ENCODE results near the gene ADARB1.

The ADARB1 gene

GRCh38 chr21:45051580-45052434, 22.6 kb upstream of the ADARB1 start:
- TF ChIP-seq CTCF (IDR thresholded peaks at IDR 0.05; ENCODE audit: low read length), result no peak
- TF ChIP-seq EZH2 (IDR thresholded peaks at IDR 0.05; ENCODE audit: borderline replicate concordance, low read length), result no peak
- Histone ChIP-seq H3K36me3 (ENCODE audit: insufficient read depth, low read length) (no peaks in the 10 kb centered on the region), H3K4me1 (ENCODE audit: insufficient read depth, low read length, severe bottlenecking) (no peaks in the 10 kb centered on the region), H3K27me3 (ENCODE audit: insufficient read depth, low read length) (no peaks in the 10 kb centered on the region; the same call in 1 of the 2 replicates), H3K4me2 (ENCODE audit: low read length) (no peak overlapping the region), H3F3A (ENCODE audit: insufficient read depth, low read length) (no peaks in the 10 kb centered on the region), H3K79me2 (ENCODE audit: insufficient read depth, low read length) (no peaks in the 10 kb centered on the region), H4K20me1 (ENCODE audit: insufficient read depth, low read length) (no peaks in the 10 kb centered on the region), H3K4me3 (ENCODE audit: low read depth, low read length, poor library complexity, severe bottlenecking) (no peak overlapping the region), H3K9ac (ENCODE audit: low read length) (no peak overlapping the region), H3K9me3 (ENCODE audit: low read length) (peaks cover 2% of the 10 kb centered on the region; the same call in 1 of the 2 replicates), H3K9me2 (ENCODE audit: low read depth, low read length) (no peaks in the 10 kb centered on the region), H3K27ac (ENCODE audit: low read depth, low read length, poor library complexity, severe bottlenecking) (no peak overlapping the region), H2AFZ (ENCODE audit: low read length) (no peak overlapping the region)

- H4K20me1 ChIP-seq (ENCODE audit: insufficient read depth, low read length), result no peaks in the 10 kb centered on the region
- no peak overlapping the region for H3K9ac ChIP-seq (ENCODE audit: low read length)
- H3K36me3 ChIP-seq (ENCODE audit: insufficient read depth, low read length), result no peaks in the 10 kb centered on the region
- H3K4me3 ChIP-seq (ENCODE audit: low read depth, low read length, poor library complexity, severe bottlenecking), result no peak overlapping the region
- H3F3A ChIP-seq (ENCODE audit: insufficient read depth, low read length), result no peaks in the 10 kb centered on the region
- H3K79me2 ChIP-seq (ENCODE audit: insufficient read depth, low read length), result no peaks in the 10 kb centered on the region
- H3K9me3 ChIP-seq (ENCODE audit: low read length), result no peaks in the 10 kb centered on the region
- TF ChIP-seq CTCF (IDR thresholded peaks at IDR 0.05; ENCODE audit: low read length) (no peak), EZH2 (IDR thresholded peaks at IDR 0.05; ENCODE audit: borderline replicate concordance, low read length) (no peak)
- no peaks in the 10 kb centered on the region for H3K9me2 ChIP-seq (ENCODE audit: low read depth, low read length)
- H2AFZ ChIP-seq (ENCODE audit: low read length), result no peak overlapping the region
- no peak overlapping the region for H3K4me2 ChIP-seq (ENCODE audit: low read length)
- H3K27me3 ChIP-seq (ENCODE audit: insufficient read depth, low read length), result no peaks in the 10 kb centered on the region; the same call in 1 of the 2 replicates
- H3K27ac ChIP-seq (ENCODE audit: low read depth, low read length, poor library complexity, severe bottlenecking), result no peak overlapping the region
- no peaks in the 10 kb centered on the region for H3K4me1 ChIP-seq (ENCODE audit: insufficient read depth, low read length, severe bottlenecking)
These were observed 21.4 kb upstream of the ADARB1 start for GRCh38 chr21:45052960-45053359.

- H3K79me2 ChIP-seq (ENCODE audit: insufficient read depth, low read length), result no peaks in the 10 kb centered on the region
- no peaks in the 10 kb centered on the region for H3K4me1 ChIP-seq (ENCODE audit: insufficient read depth, low read length, severe bottlenecking)
- H3K4me3 ChIP-seq (ENCODE audit: low read depth, low read length, poor library complexity, severe bottlenecking), result no peak overlapping the region
- no peaks in the 10 kb centered on the region for H4K20me1 ChIP-seq (ENCODE audit: insufficient read depth, low read length)
- H2AFZ ChIP-seq (ENCODE audit: low read length), result no peak overlapping the region
- H3K9me2 ChIP-seq (ENCODE audit: low read depth, low read length), result no peaks in the 10 kb centered on the region
- TF ChIP-seq EZH2 (IDR thresholded peaks at IDR 0.05; ENCODE audit: borderline replicate concordance, low read length), result no peak
- no peak for TF ChIP-seq CTCF (IDR thresholded peaks at IDR 0.05; ENCODE audit: low read length)
- no peak overlapping the region for H3K9ac ChIP-seq (ENCODE audit: low read length)
- H3F3A ChIP-seq (ENCODE audit: insufficient read depth, low read length), result no peaks in the 10 kb centered on the region
- H3K9me3 ChIP-seq (ENCODE audit: low read length), result no peaks in the 10 kb centered on the region
- H3K4me2 ChIP-seq (ENCODE audit: low read length), result no peak overlapping the region
- H3K27me3 ChIP-seq (ENCODE audit: insufficient read depth, low read length), result no peaks in the 10 kb centered on the region; the same call in 1 of the 2 replicates
- H3K27ac ChIP-seq (ENCODE audit: low read depth, low read length, poor library complexity, severe bottlenecking), result no peak overlapping the region
- H3K36me3 ChIP-seq (ENCODE audit: insufficient read depth, low read length), result no peaks in the 10 kb centered on the region
These were observed 20.7 kb upstream of the ADARB1 start for GRCh38 chr21:45053561-45054226.

Data from OCI-LY1 (cell line).